ENCODE results near the gene DNAJC30. TPM values are rescaled to one million over a fixed set of nuclear protein-coding genes. Genes with fewer than 3 reads are reported as not detected.

Gene DNAJC30
- total RNA-seq, 1 experiment from 2014 or later, result 2.9 TPM

DNA sequence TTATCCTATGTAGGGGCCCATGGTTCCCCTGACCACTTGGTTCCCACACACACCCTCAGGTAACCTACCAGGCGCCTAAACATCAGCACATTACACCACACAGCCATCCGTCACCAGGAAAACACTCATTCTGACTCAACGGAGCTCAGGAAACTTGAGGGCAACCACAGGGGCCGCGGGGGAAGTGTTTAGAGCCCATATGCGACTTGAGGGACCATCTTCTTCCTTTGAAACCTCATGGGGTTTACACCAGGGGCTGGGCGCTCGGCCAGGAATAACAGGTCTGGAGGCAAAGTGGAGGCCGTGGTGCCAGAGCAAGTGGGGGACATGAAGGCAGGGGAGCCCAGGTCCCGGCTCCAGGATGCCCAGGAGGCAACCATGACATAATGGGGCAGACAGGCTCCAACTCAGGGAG, 34.7 kb upstream of the DNAJC30 start:
- ATAC-seq (peak; percentile 32), DNase-seq (peak; percentile 95)
- Histone ChIP-seq H3K9ac (ENCODE audit: low read length) (peak overlapping the region; percentile 100), H3K27ac (ENCODE audit: low read length) (peak overlapping the region; percentile 100), H3K9me3 (ENCODE audit: low read length) (no peaks in the 10 kb centered on the region), H3K36me3 (ENCODE audit: low read depth, low read length) (peaks cover 29% of the 10 kb centered on the region), H3K4me1 (ENCODE audit: insufficient read depth, low read length) (peaks cover 58% of the 10 kb centered on the region), H3K9me2 (replicated peaks; ENCODE audit: low read length) (no peaks in the 10 kb centered on the region), H3K4me2 (ENCODE audit: low read length) (peak overlapping the region; percentile 99), H3K79me2 (ENCODE audit: low read length) (peaks cover 66% of the 10 kb centered on the region), H3F3A (ENCODE audit: low read length, unreplicated experiment) (peaks cover 11% of the 10 kb centered on the region), H2AFZ (ENCODE audit: low read length) (no peak overlapping the region), H4K20me1 (ENCODE audit: low read length) (peaks cover 21% of the 10 kb centered on the region), H3K27me3 (ENCODE audit: low read length) (no peaks in the 10 kb centered on the region), H3K4me3 (ENCODE audit: low read length) (peak overlapping the region; percentile 95)
- CTCF ChIA-PET, result no interaction called here
- no TSS peak for BruUV-seq (replicated peaks)
- POLR2A ChIA-PET (ENCODE audit: unreplicated experiment), result interaction anchor here (0.5 to 4.9 kb wide), 4 partner anchors 12 to 361 kb away, joined by 4 to 90 read pairs (median 4); no protein-coding TSS in a partner anchor
- TF ChIP-seq EZH2 (IDR thresholded peaks at IDR 0.05; ENCODE audit: low read length, unreplicated experiment) (no peak), EZH2phosphoT487 (IDR thresholded peaks at IDR 0.05; ENCODE audit: borderline replicate concordance, low read length) (no peak)
- TF ChIP-seq, protein P1, sequence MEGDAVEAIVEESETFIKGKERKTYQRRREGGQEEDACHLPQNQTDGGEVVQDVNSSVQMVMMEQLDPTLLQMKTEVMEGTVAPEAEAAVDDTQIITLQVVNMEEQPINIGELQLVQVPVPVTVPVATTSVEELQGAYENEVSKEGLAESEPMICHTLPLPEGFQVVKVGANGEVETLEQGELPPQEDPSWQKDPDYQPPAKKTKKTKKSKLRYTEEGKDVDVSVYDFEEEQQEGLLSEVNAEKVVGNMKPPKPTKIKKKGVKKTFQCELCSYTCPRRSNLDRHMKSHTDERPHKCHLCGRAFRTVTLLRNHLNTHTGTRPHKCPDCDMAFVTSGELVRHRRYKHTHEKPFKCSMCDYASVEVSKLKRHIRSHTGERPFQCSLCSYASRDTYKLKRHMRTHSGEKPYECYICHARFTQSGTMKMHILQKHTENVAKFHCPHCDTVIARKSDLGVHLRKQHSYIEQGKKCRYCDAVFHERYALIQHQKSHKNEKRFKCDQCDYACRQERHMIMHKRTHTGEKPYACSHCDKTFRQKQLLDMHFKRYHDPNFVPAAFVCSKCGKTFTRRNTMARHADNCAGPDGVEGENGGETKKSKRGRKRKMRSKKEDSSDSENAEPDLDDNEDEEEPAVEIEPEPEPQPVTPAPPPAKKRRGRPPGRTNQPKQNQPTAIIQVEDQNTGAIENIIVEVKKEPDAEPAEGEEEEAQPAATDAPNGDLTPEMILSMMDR (conservative IDR thresholded peaks at IDR 0.05; ENCODE audit: low read depth, low read length), result no peak
- intact Hi-C loops (cut with micrococcal nuclease), result loop anchor here (2.0 to 5.0 kb wide), 2 partner anchors 13 to 51 kb away; partner anchors contain the start of gene VPS37D

DNA sequence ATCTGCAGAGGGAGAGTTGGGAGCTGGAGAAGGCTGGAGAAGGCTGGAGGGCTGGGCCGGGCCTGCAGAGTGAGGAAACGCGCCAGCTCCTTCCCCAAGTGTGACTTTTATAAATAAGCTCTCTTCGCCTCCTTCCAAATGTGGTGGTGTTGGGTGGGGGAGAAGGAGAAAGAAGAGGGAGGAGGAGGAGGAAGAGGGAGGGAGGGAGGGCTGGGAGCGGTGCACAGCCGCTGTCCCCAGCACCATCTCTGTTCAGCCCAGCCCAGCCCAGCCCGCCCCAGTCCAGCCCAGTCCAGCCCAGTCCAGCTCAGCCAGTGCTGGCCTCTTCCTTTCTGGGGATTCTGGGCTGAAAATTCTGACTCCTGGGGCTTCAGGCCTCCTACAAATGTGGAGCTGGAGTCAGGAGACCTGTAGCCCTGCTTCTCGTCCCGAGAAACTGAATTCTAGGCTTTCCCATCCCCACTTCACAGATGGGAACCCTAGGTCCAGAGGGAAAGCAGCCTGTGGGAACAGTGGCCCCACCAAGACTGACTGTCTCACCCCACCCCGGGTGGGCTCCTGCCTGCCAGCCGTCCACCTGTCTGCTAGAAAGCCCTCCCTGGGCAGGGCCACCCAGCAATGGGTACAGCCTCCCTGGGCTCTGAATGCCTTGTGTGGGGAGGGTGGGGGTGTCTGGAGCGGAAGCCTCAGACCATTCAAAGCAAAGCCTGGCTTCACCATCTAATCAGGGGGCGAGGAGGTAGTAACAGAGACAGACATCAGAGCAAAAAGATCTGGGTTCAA, 34.0 kb upstream of the DNAJC30 start:
- Histone ChIP-seq H2AFZ (ENCODE audit: low read length) (no peak overlapping the region), H3K9me3 (ENCODE audit: low read length) (no peaks in the 10 kb centered on the region), H3K9me2 (replicated peaks; ENCODE audit: low read length) (no peaks in the 10 kb centered on the region), H3K27ac (ENCODE audit: low read length) (peak overlapping the region; percentile 100), H4K20me1 (ENCODE audit: low read length) (peaks cover 29% of the 10 kb centered on the region), H3K9ac (ENCODE audit: low read length) (peak overlapping the region; percentile 100), H3K4me2 (ENCODE audit: low read length) (peak overlapping the region; percentile 99), H3F3A (ENCODE audit: low read length, unreplicated experiment) (peaks cover 11% of the 10 kb centered on the region), H3K79me2 (ENCODE audit: low read length) (peaks cover 74% of the 10 kb centered on the region), H3K4me3 (ENCODE audit: low read length) (peak overlapping the region; percentile 95), H3K36me3 (ENCODE audit: low read depth, low read length) (peaks cover 34% of the 10 kb centered on the region), H3K4me1 (ENCODE audit: insufficient read depth, low read length) (peaks cover 64% of the 10 kb centered on the region), H3K27me3 (ENCODE audit: low read length) (no peaks in the 10 kb centered on the region)
- ChIA-PET POLR2A (ENCODE audit: unreplicated experiment) (interaction anchor here (0.5 to 4.9 kb wide), 4 partner anchors 11 to 33 kb away, joined by 4 to 90 read pairs (median 4); no protein-coding TSS in a partner anchor), CTCF (interaction anchor here (0.6 kb wide), 1 partner anchor 8 kb away, joined by 8 read pairs; no protein-coding TSS in a partner anchor)
- DNase-seq (no peak), ATAC-seq (peak; percentile 4; the same call in 1 of the 2 replicates)
- intact Hi-C loops (cut with micrococcal nuclease), result loop anchor here (5.0 kb wide), 1 partner anchor 50 kb away; the partner anchor contains the start of gene VPS37D
- BruUV-seq (replicated peaks), result no TSS peak
- TF ChIP-seq EZH2phosphoT487 (IDR thresholded peaks at IDR 0.05; ENCODE audit: borderline replicate concordance, low read length) (no peak), EZH2 (IDR thresholded peaks at IDR 0.05; ENCODE audit: low read length, unreplicated experiment) (no peak)
- TF ChIP-seq, protein P1 (conservative IDR thresholded peaks at IDR 0.05; ENCODE audit: low read depth, low read length), result no peak

All from PC-3 (cell line).